Urothelium cell line (cell line): ENCODE measurements around the gene STK32B.
"Not testable (repeated sequence)": the region's sequence is repeated elsewhere in the genome, so short reads cannot be mapped to it uniquely, and the experiment has no call there.

Experiments
- DNase-seq: peaks from one replicate; pipeline ENCODE4 v3.0.0; 2011; ENCODE audit warnings: low spot score, mixed read lengths
- FAIRE-seq: peaks from 2 replicates; lab custom pipeline; 2011; peaks lifted over from hg19 to GRCh38; lab: Jason Lieb, UNC

The STK32B gene

GRCh38 chr4:5247735-5248134 lies 196.5 kb downstream of the STK32B start:
- no peak for FAIRE-seq

GRCh38 chr4:5249727-5250126 lies 198.4 kb downstream of the STK32B start:
- FAIRE-seq (no peak), DNase-seq (no peak)

More at GRCh38 chr4:5247735-5248134, 196.5 kb downstream of the STK32B start:
- no peak for DNase-seq

GRCh38 chr4:5250536-5250935 lies 199.3 kb downstream of the STK32B start:
- not testable (repeated sequence) for DNase-seq, FAIRE-seq

GRCh38 chr4:5256421-5256820 lies 205.1 kb downstream of the STK32B start:
- FAIRE-seq (no peak), DNase-seq (no peak)

- no peak for FAIRE-seq
- DNase-seq = no peak
Observed at GRCh38 chr4:5257086-5257485, 205.8 kb downstream of the STK32B start.

GRCh38 chr4:5259471-5259870 lies 208.2 kb downstream of the STK32B start:
- FAIRE-seq (no peak), DNase-seq (no peak)

- FAIRE-seq = no peak
- no peak for DNase-seq
Observed at GRCh38 chr4:5260121-5260520, 208.8 kb downstream of the STK32B start.

GRCh38 chr4:5261866-5262265 lies 210.6 kb downstream of the STK32B start:
- DNase-seq (no peak), FAIRE-seq (no peak)

- no peak for FAIRE-seq
Observed at GRCh38 chr4:5266991-5267390, 215.7 kb downstream of the STK32B start.

GRCh38 chr4:5267408-5267807 lies 216.1 kb downstream of the STK32B start:
- FAIRE-seq = no peak
- no peak for DNase-seq

More at GRCh38 chr4:5266991-5267390, 215.7 kb downstream of the STK32B start:
- DNase-seq = no peak

- DNase-seq = no peak
- FAIRE-seq = no peak
Observed at GRCh38 chr4:5276475-5277075, 225.3 kb downstream of the STK32B start.

GRCh38 chr4:5277079-5277478 lies 225.8 kb downstream of the STK32B start:
- FAIRE-seq (no peak), DNase-seq (no peak)

- DNase-seq (no peak), FAIRE-seq (no peak)
Observed at GRCh38 chr4:5278213-5278612, 226.9 kb downstream of the STK32B start.

GRCh38 chr4:5280069-5280468 lies 228.8 kb downstream of the STK32B start:
- not testable (repeated sequence) for DNase-seq, FAIRE-seq

- DNase-seq (no peak), FAIRE-seq (no peak)
Observed at GRCh38 chr4:5280828-5281227, 229.5 kb downstream of the STK32B start.

GRCh38 chr4:5283837-5284236 lies 232.6 kb downstream of the STK32B start:
- FAIRE-seq = no peak
- no peak for DNase-seq

GRCh38 chr4:5284517-5284916 lies 233.2 kb downstream of the STK32B start:
- no peak for FAIRE-seq
- DNase-seq = no peak

- FAIRE-seq (no peak), DNase-seq (no peak)
Observed at GRCh38 chr4:5292101-5292500, 240.8 kb downstream of the STK32B start.

- FAIRE-seq = not testable (repeated sequence)
Observed at GRCh38 chr4:5298000-5298787, 246.9 kb downstream of the STK32B start.

GRCh38 chr4:5300283-5300682 lies 249.0 kb downstream of the STK32B start:
- no peak for FAIRE-seq
- DNase-seq = no peak

More at GRCh38 chr4:5298000-5298787, 246.9 kb downstream of the STK32B start:
- DNase-seq = not testable (repeated sequence)

- no peak for DNase-seq
Observed at GRCh38 chr4:5307928-5308327, 256.6 kb downstream of the STK32B start.

GRCh38 chr4:5322321-5322720 lies 271.0 kb downstream of the STK32B start:
- FAIRE-seq (no peak), DNase-seq (no peak)

More at GRCh38 chr4:5307928-5308327, 256.6 kb downstream of the STK32B start:
- FAIRE-seq = no peak
